Measurements from ENCODE around the gene FAM193A. TPM values are rescaled to one million over a fixed set of nuclear protein-coding genes. Genes with fewer than 3 reads are reported as not detected.

Gene FAM193A
- total and polyA plus RNA-seq, 2 experiments from 2014 or later: 12.0 to 22.9 TPM

GRCh38 chr4:2688281-2688680 lies 151.8 kb downstream of the FAM193A start:
- H3K4me1 Mint-ChIP-seq: no peaks in the 10 kb centered on the region
- H3K4me1 ChIP-seq (ENCODE audit: insufficient read depth): no peaks in the 10 kb centered on the region
- DNase-seq (ENCODE audit: low spot score) (no peak), ATAC-seq (no peak)
- H3K9me3 Mint-ChIP-seq: no peaks in the 10 kb centered on the region
- no peaks in the 10 kb centered on the region for H3K9me2 ChIP-seq (ENCODE audit: insufficient read depth)
- peaks cover 49% of the 10 kb centered on the region for H3K36me3 Mint-ChIP-seq (ENCODE audit: low read depth)
- no peaks in the 10 kb centered on the region for H3F3A ChIP-seq (replicated peaks; ENCODE audit: low read depth)
- H3K79me2 ChIP-seq (replicated peaks; ENCODE audit: insufficient read depth): peaks cover 7% of the 10 kb centered on the region; the same call in 1 of the 2 replicates
- no peak for TF ChIP-seq ETS1 (IDR thresholded peaks at IDR 0.05)
- no peak for TF ChIP-seq EZH2 (IDR thresholded peaks at IDR 0.05; ENCODE audit: low read depth, unreplicated experiment)
- no peak for TF ChIP-seq NANOG (IDR thresholded peaks at IDR 0.05; ENCODE audit: borderline replicate concordance)
- no peak for TF ChIP-seq REST (IDR thresholded peaks at IDR 0.05; ENCODE audit: unreplicated experiment)
- TF ChIP-seq JUNB (IDR thresholded peaks at IDR 0.05; ENCODE audit: unreplicated experiment): no peak
- TF ChIP-seq ZNF331 (CRISPR knock-in tag; IDR thresholded peaks at IDR 0.05; ENCODE audit: low read depth): no peak
- no peak for TF ChIP-seq CTCF (conservative IDR thresholded peaks at IDR 0.05; ENCODE audit: low read depth in 2 of 2)
- TF ChIP-seq EZH2phosphoT487 (IDR thresholded peaks at IDR 0.05; ENCODE audit: unreplicated experiment): no peak
- TF ChIP-seq STAT1 (IDR thresholded peaks at IDR 0.05; ENCODE audit: unreplicated experiment): no peak
- TF ChIP-seq ZNF114 (CRISPR knock-in tag; IDR thresholded peaks at IDR 0.05): no peak
- TF ChIP-seq CREB1 (CRISPR knock-in tag; IDR thresholded peaks at IDR 0.05; ENCODE audit: low read depth): no peak
- no peaks in the 10 kb centered on the region for H3K27me3 ChIP-seq (ENCODE audit: insufficient read depth)
- no peak overlapping the region for H3K4me2 ChIP-seq
- H3K4me3 ChIP-seq: no peak overlapping the region
- no peak overlapping the region for H2AFZ ChIP-seq
- no peak overlapping the region for H3K4me3 Mint-ChIP-seq
- peak overlapping the region; percentile 10; the same call in 1 of the 2 replicates for H3K27ac Mint-ChIP-seq
- peaks cover 24% of the 10 kb centered on the region for H3K36me3 ChIP-seq (ENCODE audit: insufficient read depth)
- H3K27ac ChIP-seq (ENCODE audit: low read depth): no peak overlapping the region
- peaks cover 10% of the 10 kb centered on the region; the same call in 1 of the 2 replicates for H4K20me1 ChIP-seq (replicated peaks; ENCODE audit: insufficient read depth)
- H3K27me3 Mint-ChIP-seq (ENCODE audit: insufficient read depth, low read depth, poor library complexity): peaks cover 11% of the 10 kb centered on the region
